A549 treated with AZD9567 at 1 μM for 4 hours (cell line): Measurements from ENCODE around the gene APAF1. TPM values are rescaled to one million over a fixed set of nuclear protein-coding genes. Genes with fewer than 3 reads are reported as not detected.

Source experiments
- total RNA-seq: library from RNA; stranded (reverse); fragments of 200-300 nt; extraction: Qiagen RNA extraction; gene quantifications from 5 replicates; pipeline ENCODE4 v1.2.3, GENCODE V29; 2022; ENCODE audit not compliant: insufficient read depth

APAF1 gene
- 10.0 to 15.4 TPM (median 13.8 TPM) in 5 replicates for total RNA-seq

GRCh38 chr12:98644712-98645571 lies at the start of gene APAF1, which contains the start of gene IKBIP:
TSS of gene APAF1 (plus strand) at chr12:98645290. CDS start at chr12:98648360, 3,070 bp downstream.
TSS of gene IKBIP (minus strand) at chr12:98644788. CDS start at chr12:98644701, 87 bp downstream.

Other genes with a start within 250 kb of the APAF1 start
- gene TMPO, start 129.7 kb upstream of the APAF1 start, total RNA-seq = 65.1 to 110 TPM (median 80.3 TPM) in 5 replicates
- gene SLC25A3, start 51.6 kb upstream of the APAF1 start, total RNA-seq = 734 to 805 TPM (median 785 TPM) in 5 replicates
- 62.3 to 77.3 TPM (median 73.4 TPM) in 5 replicates for gene IKBIP, start 502 bp upstream of the APAF1 start, total RNA-seq